HG03571 (cell line): ENCODE measurements around the gene TUBGCP3.

Experiments used
- ATAC-seq: cut with Tn5 transposase; IDR thresholded peaks from one replicate; pipeline ENCODE4 v1.9.1; 2021; ENCODE audit not compliant: unreplicated experiment

TUBGCP3 gene

DNA sequence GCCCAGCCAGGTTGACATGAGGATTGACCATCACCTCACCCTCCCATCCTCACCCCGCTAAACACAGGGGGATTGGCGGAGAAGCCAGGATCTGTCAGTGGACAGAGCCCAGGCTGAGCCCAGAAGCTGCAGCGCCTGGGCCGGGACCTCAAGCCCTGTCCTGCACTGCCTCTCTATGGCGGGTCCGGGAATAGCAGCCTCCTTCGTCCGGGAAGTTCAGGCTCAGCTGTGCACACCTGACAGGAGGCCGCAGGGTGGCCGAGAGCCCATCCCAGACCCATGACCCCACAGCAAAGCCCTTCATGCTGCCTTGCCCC is 144.0 kb downstream of the TUBGCP3 start:
- no peak for ATAC-seq

DNA sequence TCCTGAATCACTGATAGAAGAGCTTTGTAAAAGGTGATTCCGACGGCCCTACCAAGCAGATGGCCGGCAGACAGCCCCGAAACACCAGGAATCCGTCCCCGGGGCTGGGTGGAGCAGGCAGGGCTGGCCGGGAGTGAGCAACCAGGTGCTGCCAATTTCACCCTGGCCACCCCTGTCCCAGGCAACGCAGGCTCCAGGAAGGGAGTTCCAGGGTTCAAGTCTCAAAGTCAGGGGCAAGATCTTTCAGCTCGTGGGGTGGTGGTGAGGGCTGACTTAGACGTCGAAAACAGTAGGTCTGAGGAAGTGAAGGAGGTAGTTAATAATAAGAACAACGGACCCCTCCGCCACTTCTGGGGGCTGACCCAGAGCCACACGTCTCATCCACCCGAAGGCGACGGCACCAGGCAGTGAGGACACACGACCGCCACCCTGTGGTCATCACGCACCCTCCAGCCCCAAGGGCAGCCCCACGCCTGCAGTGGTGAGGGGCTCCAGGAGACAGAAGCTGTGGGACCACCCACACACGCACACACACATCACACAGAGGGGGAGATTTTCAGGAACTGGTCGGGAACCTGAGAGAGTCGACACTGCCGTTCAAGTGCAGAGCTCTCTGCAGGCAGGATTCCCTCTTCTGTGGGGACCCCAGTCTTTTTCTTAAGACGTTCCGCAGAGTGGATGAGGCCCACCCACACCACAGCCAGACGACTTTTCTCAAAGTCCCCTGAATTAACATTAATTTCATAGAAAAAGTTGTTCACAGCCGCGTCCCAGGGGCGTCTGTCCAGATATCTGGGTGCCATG is 144.6 kb downstream of the TUBGCP3 start:
- ATAC-seq: no peak

DNA sequence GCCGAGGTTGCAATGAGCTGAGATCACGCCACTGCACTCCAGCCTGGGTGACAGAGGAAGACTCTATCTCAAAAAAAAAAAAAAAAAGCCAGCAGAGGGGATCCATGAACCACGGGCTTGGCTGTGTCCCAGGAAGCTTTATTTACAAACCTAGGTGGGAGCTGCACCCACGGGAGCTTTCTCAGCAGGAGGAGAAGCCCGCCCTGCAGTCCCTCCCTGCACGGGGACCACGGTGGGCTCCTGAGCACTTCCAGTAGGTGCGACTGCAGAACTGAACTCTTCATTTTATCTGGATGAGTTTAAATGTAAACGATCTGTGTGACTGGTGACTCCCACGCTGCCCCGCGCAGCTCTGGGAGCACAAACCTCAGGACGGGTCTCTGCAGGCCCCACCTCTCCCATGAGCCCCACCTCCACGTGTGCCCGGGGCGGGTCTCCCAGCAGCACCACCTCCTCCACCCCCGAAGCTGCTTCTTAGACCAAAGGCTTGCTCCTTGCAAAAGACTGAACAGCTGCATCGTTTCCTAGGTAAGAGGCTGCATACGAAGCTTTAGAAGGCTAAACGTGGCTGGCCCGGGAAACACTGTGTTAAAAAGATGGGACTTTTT is 145.4 kb downstream of the TUBGCP3 start:
- ATAC-seq: no peak

DNA sequence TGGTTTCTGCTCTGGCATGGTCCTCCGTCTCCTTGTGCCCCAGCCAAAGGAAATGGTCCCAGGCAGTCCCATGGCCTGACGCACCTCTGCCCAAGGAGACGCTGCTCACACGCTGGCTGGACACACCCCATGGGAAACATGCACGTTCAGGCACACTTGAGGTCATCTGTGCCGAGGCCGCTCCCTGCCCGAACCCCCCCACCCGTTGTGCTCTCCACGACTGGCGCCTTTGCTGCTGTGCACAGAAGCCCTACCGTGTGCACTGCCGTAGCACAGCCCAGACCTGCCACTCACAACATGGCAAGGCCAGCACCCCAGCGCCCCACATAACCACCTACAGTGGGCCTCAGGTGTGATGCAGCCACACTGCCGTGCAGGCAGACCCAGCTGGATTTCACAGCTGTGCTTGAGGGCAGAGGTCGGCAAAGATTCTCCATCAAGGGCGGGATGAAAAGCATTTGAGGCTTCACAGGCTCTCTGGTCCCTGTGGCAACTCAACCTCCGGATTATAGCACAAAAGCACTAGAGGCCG is 146.1 kb downstream of the TUBGCP3 start:
- no peak for ATAC-seq

DNA sequence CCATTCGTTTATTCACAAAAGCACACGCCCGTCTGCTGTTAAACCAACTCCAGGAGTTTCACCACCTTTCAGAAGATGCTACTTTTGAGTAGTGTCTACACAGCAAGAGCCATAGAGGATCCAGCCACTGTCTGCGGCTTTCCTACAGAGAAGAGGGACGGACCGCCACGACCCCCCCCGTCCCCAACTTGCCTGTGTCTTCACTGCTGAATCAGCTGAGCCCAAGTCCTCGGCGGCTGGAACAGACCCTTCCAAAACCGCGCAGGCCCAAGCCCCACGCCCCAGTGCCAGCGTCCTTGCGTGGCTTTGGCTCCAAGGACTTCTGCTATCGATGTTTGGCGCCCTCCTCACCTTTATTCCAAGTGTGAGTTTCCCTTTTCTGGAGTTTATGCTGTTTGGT is 146.7 kb downstream of the TUBGCP3 start:
- ATAC-seq: no peak

DNA sequence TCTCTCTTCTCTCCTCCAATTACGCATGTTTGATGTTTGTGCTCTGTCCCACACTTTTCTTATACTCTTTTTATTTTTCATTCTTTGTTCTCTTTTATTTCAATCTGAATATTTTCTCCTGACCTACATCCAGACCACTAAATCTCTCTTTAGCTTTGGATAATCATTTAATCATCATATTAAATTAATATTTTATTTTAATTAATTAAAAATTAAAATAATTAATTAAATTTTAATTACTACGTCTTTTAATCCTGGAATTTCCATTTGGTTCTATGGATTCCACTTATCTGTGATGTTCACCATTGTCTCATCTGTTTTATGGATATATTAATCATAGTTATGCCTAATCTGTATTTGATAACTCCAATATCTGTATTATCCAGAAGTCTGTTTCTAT is 149.4 kb downstream of the TUBGCP3 start:
- no peak for ATAC-seq

DNA sequence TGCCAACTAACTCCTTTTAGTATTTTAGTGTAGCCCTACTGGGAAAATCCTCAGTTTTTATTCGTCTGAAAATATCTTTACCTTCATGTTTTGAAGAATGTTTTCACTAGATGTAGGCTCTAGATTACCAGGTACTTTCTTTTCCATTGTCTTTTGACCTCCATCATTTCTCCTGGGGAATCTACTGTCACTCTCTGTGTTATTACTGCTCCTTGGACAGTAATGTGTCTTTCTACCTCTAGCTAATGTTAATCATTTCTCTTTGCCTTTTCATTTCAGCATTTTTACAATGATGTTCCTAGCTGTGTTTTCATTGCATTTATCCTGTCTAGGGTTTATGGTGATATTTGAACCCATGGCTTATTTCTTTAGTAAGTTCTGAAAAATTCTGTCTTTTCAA is 149.9 kb downstream of the TUBGCP3 start:
- no peak for ATAC-seq

DNA sequence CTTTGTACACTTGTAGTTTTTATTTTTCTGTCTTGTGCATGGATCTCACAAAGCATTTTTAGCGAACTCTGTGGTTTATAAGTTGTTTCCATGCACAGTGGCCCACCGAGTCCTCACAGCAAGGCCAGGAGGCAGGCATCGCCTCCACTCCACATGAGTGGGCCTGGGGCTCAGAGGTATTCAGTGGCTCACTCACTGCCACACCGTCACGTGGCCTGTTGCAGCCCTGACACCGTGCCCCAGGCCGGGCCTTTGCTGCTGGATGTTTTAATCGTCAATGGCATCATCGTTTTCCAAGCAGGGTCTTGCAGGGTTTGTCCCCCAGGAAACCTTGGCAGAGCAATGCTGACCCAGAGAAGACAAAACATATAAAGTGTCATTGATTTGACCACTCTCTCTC is 152.0 kb downstream of the TUBGCP3 start:
- ATAC-seq: no peak
